HL-60/S4 treated with phorbol 12-myristate 13-acetate at 8.2 ng/mL for 4 days and 3 days (cell line): Measurements from ENCODE around the gene TACC3.

Experiments used
- in situ Hi-C: fragments of 300-500 bp; cut with MboI; formaldehyde crosslinking; loops from 2 replicates; pipeline ENCODE4 v1.15.0; 2022; ENCODE audit warnings: low sequenced_read_pairs

TACC3 gene

GRCh38 chr4:1721003-1721665 lies at the start of gene TACC3, which contains the start of gene TMEM129:
TACC3 (plus strand) TSS chr4:1721521; CDS start chr4:1723422, 1,901 bp downstream.
TMEM129 (minus strand) TSS chr4:1721323; CDS start chr4:1720837, 486 bp downstream.
- in situ Hi-C loops: no loop called here

DNA sequence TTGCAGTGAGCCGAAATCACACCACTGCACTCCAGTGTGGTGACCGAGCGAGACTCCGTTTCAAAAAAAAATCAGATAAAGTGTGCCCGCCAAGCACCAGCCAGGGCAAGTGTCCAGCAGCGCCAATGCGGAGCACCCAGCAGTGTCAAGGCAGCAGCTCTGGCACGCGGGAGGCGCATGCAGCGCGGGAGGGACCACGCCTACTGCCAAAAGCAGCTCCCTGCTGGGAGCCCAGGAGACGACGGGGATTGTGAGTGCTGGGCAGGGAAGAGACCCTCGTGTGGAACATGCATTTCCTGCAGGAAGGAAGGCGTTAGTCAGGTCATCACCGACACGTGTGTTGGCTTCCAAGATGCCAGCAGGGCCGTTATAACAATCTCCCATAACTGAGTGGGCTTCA lies 47.6 kb upstream of the TACC3 start:
- in situ Hi-C loops: no loop called here

DNA sequence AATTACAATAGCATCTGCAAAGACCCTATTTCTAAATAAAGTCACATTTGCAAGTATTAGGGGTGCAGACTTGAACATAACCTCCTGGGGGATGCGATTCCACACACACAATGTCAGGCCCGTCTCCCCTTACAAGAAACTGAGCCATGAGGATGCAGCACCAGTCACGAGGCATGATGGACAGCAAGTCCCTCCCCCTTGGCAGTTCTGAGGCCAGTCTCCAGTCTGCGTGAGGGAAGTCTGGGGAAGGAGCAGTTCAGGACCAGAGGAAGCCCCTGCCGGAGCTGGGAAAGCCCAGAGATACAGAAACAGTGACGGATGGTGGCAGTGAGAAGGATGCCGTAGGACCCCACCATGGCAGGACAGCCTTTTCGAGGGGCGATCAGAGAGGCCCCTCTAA lies 46.6 kb upstream of the TACC3 start:
- in situ Hi-C loops: no loop called here

- in situ Hi-C loops: no loop called here
Measured at GRCh38 chr4:1675136-1675801, 46.1 kb upstream of the TACC3 start.

- in situ Hi-C loops: no loop called here
Measured at GRCh38 chr4:1675802-1676137, 45.6 kb upstream of the TACC3 start.

DNA sequence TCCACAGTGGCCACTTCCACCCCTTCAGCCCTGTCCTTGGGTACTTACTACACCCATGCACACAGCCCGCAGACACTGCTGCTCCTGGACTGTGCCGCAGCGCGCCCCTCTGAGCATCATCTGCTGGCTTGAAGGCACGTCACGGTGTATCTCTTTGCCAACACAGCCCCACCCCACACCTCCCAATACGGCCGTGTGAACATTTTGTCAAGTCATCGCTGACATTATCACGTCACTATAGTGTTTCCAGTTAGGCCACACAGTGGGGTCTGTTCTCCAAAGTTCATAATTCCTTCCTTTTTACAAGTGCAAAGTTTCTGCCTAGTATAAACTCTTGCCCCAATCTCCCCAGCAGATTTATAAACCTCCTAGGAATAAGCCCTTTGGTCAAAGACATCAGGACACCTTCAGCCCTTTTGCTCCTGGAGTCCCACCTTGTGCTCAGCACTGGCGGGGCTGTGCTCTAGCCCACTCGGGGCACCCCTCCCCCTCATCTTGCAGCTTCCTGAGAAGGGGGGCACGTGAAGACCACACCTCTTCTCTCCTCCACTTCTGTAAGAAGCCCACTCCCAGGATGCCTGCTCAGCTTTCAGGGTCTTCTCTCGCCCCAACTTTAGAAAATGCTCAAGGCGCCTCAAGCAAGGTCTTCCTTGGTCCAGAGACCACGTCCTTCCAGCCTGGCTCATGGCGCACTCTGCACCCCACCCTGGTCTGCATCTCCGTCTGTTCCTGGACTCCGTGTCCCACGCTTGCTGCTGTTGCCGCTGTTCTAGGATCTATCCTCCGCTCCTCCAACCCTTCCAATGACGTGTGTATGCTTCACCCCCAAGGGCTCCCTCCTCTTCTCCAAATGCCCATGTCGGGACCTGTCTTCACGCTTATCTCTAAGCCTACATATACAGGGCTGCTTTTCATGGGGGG lies 44.5 kb upstream of the TACC3 start:
- in situ Hi-C loops: no loop called here

- in situ Hi-C loops: no loop called here
Measured at GRCh38 chr4:1678244-1678643, 43.1 kb upstream of the TACC3 start.

- in situ Hi-C loops: no loop called here
Measured at GRCh38 chr4:1682860-1683259, 38.5 kb upstream of the TACC3 start.

DNA sequence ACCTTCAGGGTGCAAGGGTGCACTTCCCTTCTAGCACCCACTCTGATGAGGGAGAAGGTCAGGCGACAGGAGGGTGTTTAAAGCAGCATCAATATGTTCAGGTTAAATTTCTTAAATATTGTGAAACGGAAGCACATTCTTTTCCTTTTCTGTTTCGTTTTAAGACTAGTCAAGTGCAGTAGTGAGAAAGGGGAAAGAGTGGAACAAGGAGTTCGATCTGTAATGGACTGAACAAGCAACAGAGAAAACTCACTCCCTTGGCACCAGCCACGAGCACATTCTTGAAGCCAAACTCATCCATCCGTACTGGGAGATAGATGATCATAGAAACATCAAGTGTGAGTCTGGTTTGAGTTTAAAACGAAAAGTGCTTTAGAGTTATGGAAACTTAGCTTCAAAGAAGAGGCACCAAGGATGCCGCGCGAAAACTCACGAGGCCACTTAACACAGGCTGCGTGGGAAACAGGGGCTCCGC lies 38.0 kb upstream of the TACC3 start:
- in situ Hi-C loops: no loop called here

DNA sequence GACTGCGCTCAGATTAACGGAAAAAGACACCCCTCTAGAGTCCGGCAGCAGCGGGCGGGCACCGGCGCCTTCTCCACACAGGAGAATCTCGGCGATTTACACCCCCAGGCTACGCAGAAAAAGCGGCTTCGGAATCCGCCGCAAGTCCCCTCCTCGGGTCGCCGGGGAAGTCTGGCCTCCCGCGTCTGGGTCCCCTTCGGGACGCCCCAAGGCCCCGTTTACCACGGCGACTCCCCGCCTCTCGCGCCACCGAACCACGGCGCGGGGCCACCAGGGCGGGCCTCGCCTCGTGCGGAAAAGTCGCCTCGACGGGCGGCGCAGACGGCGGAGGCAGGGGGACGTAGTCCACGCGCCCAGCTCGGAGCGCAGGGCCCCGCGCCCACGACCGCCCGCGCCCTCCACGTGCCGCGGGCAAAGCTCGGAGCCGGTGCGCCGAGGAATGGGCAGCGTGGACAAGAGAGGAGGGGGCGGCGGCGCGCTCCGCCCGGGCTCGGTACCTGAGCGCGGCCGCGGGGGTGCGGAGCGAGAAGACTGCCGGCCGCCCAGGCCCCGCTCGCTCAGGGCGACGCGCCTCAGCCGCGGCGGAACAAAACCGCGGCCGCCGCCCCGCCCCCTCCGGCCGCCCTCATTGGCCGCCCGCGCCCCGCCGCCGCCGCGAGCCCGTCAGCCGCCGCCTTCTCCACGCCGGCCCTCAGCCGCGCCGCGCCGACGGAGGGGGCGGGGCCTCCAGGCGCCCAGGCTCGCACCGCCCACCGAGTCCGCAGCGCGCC lies 37.4 kb upstream of the TACC3 start, which contains the start of gene FAM53A:
Gene FAM53A (minus strand): TSS at position 578 of the 770 bp plus-strand sequence. CDS start 15,572 bp downstream, outside the sequence.
- in situ Hi-C loops: no loop called here

DNA sequence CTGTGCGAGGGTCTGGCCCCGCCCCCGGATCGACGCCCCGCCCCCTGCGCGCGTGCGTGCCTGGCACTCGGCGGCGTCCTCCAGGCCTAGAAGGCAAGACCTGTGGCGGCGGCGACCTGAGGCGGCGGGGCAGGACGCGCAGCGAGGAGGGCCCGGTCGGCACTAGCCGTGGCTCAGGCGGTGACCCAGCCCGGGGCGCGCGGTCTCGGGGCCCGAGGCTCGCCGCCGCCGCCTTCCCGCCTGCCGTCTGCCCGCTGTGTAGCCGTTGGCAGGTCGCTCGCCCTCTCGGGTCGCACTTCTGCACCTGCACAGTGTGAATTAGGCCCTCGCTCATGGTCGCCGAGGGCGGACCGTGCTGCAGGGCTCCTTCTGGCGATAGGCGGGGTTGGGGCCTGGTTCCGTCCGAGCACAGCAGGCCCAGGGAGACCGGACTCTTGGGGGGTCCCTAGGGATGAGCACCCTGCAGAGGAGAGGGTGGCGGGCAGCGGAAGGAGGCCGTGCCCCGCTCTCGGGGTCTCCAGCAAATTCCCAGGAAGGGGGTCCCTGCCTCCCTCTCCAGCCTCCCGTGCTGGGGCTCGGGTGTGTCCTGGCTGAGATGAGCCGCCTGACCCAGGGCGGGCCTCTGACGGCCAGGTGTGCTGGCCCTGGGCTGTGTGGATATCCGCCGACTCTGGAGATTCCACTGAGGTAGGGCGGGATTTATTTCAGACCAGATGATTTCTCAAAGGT lies 36.7 kb upstream of the TACC3 start:
- in situ Hi-C loops: no loop called here

DNA sequence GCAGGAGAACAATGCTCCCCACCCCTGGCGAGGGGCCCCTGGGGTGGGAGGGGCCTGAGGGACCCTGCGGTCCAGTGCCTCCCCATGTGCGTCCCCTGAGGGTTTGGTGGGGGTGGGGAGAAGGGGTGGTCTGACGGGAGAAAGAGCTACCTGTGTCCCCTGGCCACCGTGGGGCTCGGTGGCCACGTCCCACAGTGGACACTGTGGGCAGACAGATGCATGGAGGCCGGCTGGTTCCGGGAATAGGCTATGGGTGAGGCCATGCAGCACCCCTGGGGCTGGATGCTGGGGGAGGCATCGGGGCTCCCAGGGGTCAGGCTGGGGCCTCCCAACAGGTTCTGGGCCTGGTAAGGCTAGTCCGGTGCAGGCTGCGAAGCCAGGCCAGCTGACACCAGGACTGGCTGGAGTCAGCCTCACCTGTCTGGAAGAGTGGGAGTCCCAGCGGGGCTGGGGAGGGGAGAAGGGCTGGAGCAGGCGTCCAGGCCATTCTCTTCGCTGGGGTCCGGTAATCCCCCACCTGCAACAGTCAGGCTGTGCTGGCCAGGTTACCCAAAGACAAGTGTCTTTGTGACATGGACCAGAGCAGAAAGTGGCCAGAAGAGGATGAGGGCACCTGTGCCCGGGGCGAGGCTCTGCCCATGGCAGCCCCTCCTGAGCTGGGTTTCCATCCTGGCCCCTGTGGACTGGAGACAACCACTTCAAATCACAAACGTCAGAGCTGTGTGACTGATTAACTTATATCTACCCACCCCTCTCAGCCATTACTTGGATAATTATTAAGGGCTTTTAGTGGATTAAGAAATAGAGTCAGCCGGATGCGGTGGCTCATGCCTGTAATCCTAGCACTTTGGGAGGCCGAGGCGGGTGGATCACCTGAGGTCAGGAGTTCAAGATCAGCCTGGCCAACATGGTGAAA lies 35.8 kb upstream of the TACC3 start:
- in situ Hi-C loops: no loop called here

GRCh38 chr4:1686440-1687036 lies 34.8 kb upstream of the TACC3 start:
- in situ Hi-C loops: no loop called here

- in situ Hi-C loops: no loop called here
Measured at GRCh38 chr4:1690698-1691097, 30.6 kb upstream of the TACC3 start.

DNA sequence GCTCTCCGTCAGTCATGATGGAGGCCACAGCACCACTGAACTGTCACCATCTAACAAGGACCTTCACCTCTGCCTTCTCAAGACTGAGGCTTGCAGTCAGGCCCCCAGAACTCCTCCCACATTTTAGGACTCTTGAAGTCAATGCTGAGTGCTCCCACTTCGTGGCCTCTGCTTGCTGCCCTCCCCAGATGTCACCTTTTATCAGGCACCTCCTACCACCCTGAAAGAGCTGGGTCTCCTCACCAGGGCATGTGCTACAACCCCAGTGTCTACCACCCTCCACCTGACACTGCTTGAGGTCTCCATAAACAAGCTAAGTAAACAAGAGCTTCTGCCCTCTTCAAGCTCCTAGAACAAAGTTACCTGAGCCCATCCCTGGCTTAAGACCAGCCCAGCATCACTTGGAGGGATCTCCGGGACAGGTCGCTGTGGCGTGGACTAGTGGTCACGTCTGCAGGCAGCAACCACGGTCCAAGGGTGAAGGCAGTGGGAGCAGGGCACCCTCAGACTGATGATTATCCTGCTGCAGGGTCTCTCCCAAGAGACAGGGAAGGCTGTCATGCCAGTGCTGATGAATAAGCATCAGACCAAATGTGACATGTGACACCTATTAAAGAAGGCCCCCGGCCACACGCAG lies 29.5 kb upstream of the TACC3 start:
- in situ Hi-C loops: no loop called here

DNA sequence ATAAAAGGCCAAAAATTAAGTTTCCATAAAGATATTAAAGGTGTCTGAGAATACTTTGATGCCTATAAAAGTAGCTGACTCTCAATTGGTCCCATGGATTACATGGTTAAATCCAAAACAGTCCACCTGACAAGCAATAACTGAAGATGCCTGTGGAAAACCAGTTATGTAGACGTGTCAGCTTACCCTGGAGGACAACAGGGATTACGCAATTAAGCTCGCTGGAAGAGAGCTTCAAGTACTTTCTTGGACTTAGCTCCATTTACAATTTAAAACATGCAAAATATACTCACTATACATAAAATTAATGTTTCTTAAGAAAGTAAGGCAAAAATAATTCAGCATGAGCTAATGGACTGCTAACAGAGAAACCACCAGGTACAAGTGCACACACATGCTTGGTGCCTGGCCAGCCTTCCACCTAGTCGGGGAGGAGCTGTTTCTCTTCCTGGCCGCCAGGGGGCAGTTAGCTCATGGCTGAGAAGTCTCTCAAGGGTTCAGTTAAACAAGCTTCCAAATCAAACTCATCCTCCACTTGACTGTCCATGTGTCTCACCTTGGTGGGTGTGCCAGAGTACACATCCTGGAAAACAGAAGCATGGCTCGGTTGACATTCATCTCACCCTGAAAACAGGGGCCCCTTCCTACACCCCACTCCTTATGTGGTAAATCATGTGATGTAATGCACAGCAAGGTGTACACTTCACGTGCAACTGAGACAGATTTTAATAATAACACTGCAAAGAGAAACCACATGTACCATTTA lies 28.0 kb upstream of the TACC3 start:
- in situ Hi-C loops: no loop called here

GRCh38 chr4:1695913-1696312 lies 25.4 kb upstream of the TACC3 start:
- in situ Hi-C loops: no loop called here
